HCT116 (cell line): ENCODE results near the gene SMYD3.

Source experiments
- CEBPB ChIP-seq: IDR thresholded peaks from 2 replicates; pipeline ENCODE4 v1.6.1; 2012; ENCODE audit warnings: low read depth
- CTCF ChIP-seq, 3 experiments: fragments of 200-600 bp in 1 of 3; sonication (generic) in 1 of 3; IDR thresholded peaks in 2 of 3; conservative IDR thresholded peaks in 1 of 3; 2 replicates each; pipeline ENCODE4 v1.5.1; 2012 to 2017; ENCODE audit warnings: low read depth in 2 of 3, low read length in 2 of 3, antibody characterized with exemption in 1 of 3, borderline replicate concordance in 1 of 3, control low read depth in 1 of 3, mild to moderate bottlenecking in 1 of 3, mixed read lengths in 1 of 3, mixed run types in 1 of 3, moderate library complexity in 1 of 3; ENCODE audit not compliant: insufficient read depth in 1 of 3
- EGR1 ChIP-seq: IDR thresholded peaks from 2 replicates; pipeline ENCODE4 v1.6.1; 2012; ENCODE audit warnings: low read depth
- FOSL1 ChIP-seq: IDR thresholded peaks from 2 replicates; pipeline ENCODE4 v1.6.1; 2012; ENCODE audit warnings: low read depth
- MAX ChIP-seq: IDR thresholded peaks from 2 replicates; pipeline ENCODE4 v1.6.1; 2012
- POLR2A ChIP-seq: IDR thresholded peaks from 2 replicates; pipeline ENCODE4 v1.7.0; 2011; ENCODE audit warnings: borderline replicate concordance; ENCODE audit not compliant: insufficient read depth, insufficient read length; ENCODE audit errors: extremely low read depth
- REST ChIP-seq: IDR thresholded peaks from 2 replicates; pipeline ENCODE4 v1.6.1; 2012; ENCODE audit warnings: low read depth
- ZNF274 ChIP-seq: fragments of 200-500 bp; sonication (Bioruptor generic); IDR thresholded peaks from 2 replicates; pipeline ENCODE4 v1.6.1; 2014; ENCODE audit warnings: mild to moderate bottlenecking, low read depth, low read length, inconsistent platforms

- TF ChIP-seq POLR2A: no peak
- TF ChIP-seq CTCF (IDR thresholded peaks at IDR 0.05 in 2 of 3, conservative IDR thresholded peaks at IDR 0.05 in 1 of 3; ENCODE audit: borderline replicate concordance in 1 of 3, insufficient read depth in 1 of 3, low read depth in 2 of 3, low read length in 2 of 3): no peak
- no peak for TF ChIP-seq REST
- TF ChIP-seq FOSL1: no peak
- TF ChIP-seq CEBPB: no peak
- TF ChIP-seq MAX: no peak
- no peak for TF ChIP-seq ZNF274
- TF ChIP-seq EGR1: no peak
These were observed 211.1 kb downstream of the SMYD3 start for GRCh38 chr1:246295968-246296367.
